ENCODE data around the gene IMMP2L.
"Not testable (repeated sequence)": the region's sequence is repeated elsewhere in the genome, so short reads cannot be mapped to it uniquely, and the experiment has no call there.

- TF ChIP-seq CTCF, POLR2A (IDR thresholded peaks at IDR 0.05): not testable (repeated sequence)
Observed at GRCh38 chr7:110660637-110661036, 901.7 kb downstream of the IMMP2L start.

Measured in thyroid gland (tissue), 4 donors.